Measurements from ENCODE around the gene S100A2. TPM values are rescaled to one million over a fixed set of nuclear protein-coding genes. Genes with fewer than 3 reads are reported as not detected.
A peak's percentile ranks its signal among the peaks of the same experiment; 100 is the strongest.

The S100A2 gene
- total and polyA plus RNA-seq, 2 donors (not counting 3 experiments of a cell fraction or from before 2014, with no cell fraction given): 4.0 to 4.3 TPM

DNA sequence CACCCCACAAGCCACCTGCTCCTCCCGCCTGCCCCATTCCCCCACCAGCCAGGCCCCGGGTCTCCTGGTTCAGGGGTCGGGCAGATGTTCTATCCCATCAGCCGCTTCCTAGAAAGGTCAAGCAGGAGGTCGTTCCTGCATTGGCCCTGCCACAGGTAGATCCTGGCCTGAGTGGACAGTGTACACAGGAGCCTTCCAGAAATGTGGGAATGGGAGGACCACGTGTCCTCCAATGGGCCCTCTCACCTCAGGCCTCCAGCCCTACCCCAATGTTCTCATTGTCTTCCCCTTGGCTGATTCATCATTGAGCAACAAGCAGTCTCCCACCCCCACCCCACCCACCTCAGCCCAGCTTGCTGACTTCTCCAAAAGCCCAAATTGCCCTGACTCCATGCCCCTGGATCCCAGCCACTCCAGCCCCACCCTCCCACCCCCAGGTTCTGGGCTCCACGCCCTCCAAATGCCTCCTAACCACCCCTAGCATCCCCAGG lies 45.2 kb upstream of the S100A2 start:
- H3K36me3 ChIP-seq (ENCODE audit: control insufficient read depth in 2 of 2, extremely low read depth in 1 of 2, insufficient read depth in 2 of 2, low read length in 2 of 2): peaks cover 13% of the 10 kb centered on the region in 2 experiments
- no peak overlapping the region for H2AFZ ChIP-seq (ENCODE audit: low read depth, low read length)
- no peak overlapping the region for H3K4me3 ChIP-seq (replicated peaks in 1 of 3; ENCODE audit: insufficient read depth in 1 of 3, low read depth in 1 of 3, low read length in 3 of 3)
- H3K9ac ChIP-seq (replicated peaks; ENCODE audit: extremely low read depth, insufficient read depth, low read length): no peak overlapping the region
- peak overlapping the region; percentile 98 for H3K27ac ChIP-seq (ENCODE audit: insufficient read depth, low read depth, low read length)
- POLR2A ChIA-PET: interaction anchor here (0.8 to 4.9 kb wide), 3 partner anchors 12 to 23 kb away, joined by 3 to 43 read pairs (median 28); partner anchors contain the start of genes CHTOP, S100A1 and S100A13
- H3K4me2 ChIP-seq (ENCODE audit: insufficient read depth, low read length): peak overlapping the region; percentile 51
- TF ChIP-seq, protein P1, sequence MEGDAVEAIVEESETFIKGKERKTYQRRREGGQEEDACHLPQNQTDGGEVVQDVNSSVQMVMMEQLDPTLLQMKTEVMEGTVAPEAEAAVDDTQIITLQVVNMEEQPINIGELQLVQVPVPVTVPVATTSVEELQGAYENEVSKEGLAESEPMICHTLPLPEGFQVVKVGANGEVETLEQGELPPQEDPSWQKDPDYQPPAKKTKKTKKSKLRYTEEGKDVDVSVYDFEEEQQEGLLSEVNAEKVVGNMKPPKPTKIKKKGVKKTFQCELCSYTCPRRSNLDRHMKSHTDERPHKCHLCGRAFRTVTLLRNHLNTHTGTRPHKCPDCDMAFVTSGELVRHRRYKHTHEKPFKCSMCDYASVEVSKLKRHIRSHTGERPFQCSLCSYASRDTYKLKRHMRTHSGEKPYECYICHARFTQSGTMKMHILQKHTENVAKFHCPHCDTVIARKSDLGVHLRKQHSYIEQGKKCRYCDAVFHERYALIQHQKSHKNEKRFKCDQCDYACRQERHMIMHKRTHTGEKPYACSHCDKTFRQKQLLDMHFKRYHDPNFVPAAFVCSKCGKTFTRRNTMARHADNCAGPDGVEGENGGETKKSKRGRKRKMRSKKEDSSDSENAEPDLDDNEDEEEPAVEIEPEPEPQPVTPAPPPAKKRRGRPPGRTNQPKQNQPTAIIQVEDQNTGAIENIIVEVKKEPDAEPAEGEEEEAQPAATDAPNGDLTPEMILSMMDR (IDR thresholded peaks at IDR 0.05; ENCODE audit: extremely low read depth in 1 of 2, insufficient read depth in 1 of 2, low read depth in 1 of 2, low read length in 2 of 2): no peak
- H3K4me1 ChIP-seq (ENCODE audit: control insufficient read depth, extremely low read depth, insufficient read depth, low read length): peaks cover 40% of the 10 kb centered on the region
- FAIRE-seq (no peak), DNase-seq (ENCODE audit: low read depth, low spot score) (no peak)
- H3K79me2 ChIP-seq (ENCODE audit: control insufficient read depth, insufficient read depth, low read length): peaks cover 45% of the 10 kb centered on the region
- intact Hi-C loops (cut with micrococcal nuclease): no loop called here
- no peaks in the 10 kb centered on the region for H3K9me3 ChIP-seq (replicated peaks; ENCODE audit: control insufficient read depth, insufficient read depth, low read length)
- dilution Hi-C loops (cut with MboI; ENCODE audit: extremely low pct_ligation_motif_present, low sequenced_read_pairs): no loop called here
- H4K20me1 ChIP-seq (replicated peaks; ENCODE audit: control insufficient read depth, extremely low read depth, insufficient read depth, low read length): no peaks in the 10 kb centered on the region
- CTCF ChIA-PET: interaction anchor here (0.8 to 7.7 kb wide), 4 partner anchors 11 to 39 kb away, joined by 4 to 54 read pairs (median 24); partner anchors contain the start of genes S100A1 and S100A13
- no TSS peak for BruUV-seq (replicated peaks)
- H3K9me1 ChIP-seq (replicated peaks; ENCODE audit: control insufficient read depth, extremely low read depth, insufficient read depth, low read length): no peaks in the 10 kb centered on the region
- H3K27me3 ChIP-seq (ENCODE audit: control insufficient read depth in 2 of 2, insufficient read depth in 2 of 2, low read length in 2 of 2): no peaks in the 10 kb centered on the region

GRCh38 chr1:153610334-153610733 lies 44.7 kb upstream of the S100A2 start:
- H3K9me3 ChIP-seq (replicated peaks; ENCODE audit: control insufficient read depth, insufficient read depth, low read length): no peaks in the 10 kb centered on the region
- intact Hi-C loops (cut with micrococcal nuclease): no loop called here
- peak overlapping the region; percentile 98 for H3K27ac ChIP-seq (ENCODE audit: insufficient read depth, low read depth, low read length)
- dilution Hi-C loops (cut with MboI; ENCODE audit: extremely low pct_ligation_motif_present, low sequenced_read_pairs): no loop called here
- no peaks in the 10 kb centered on the region for H4K20me1 ChIP-seq (replicated peaks; ENCODE audit: control insufficient read depth, extremely low read depth, insufficient read depth, low read length)
- peaks cover 13% of the 10 kb centered on the region in 2 experiments for H3K36me3 ChIP-seq (ENCODE audit: control insufficient read depth in 2 of 2, extremely low read depth in 1 of 2, insufficient read depth in 2 of 2, low read length in 2 of 2)
- ChIA-PET POLR2A (interaction anchor here (0.8 to 4.9 kb wide), 3 partner anchors 11 to 23 kb away, joined by 3 to 43 read pairs (median 28); partner anchors contain the start of genes CHTOP, S100A1 and S100A13), CTCF (interaction anchor here (0.8 to 7.7 kb wide), 3 partner anchors 13 to 38 kb away, joined by 4 to 54 read pairs (median 42); partner anchors contain the start of genes S100A1 and S100A13)
- BruUV-seq (replicated peaks): no TSS peak
- TF ChIP-seq POLR2AphosphoS5 (IDR thresholded peaks at IDR 0.05; ENCODE audit: insufficient read depth, low read depth, low read length) (no peak), JUN (IDR thresholded peaks at IDR 0.05; ENCODE audit: borderline replicate concordance, insufficient read depth, insufficient read length, low read depth) (no peak), GATA2 (IDR thresholded peaks at IDR 0.05; ENCODE audit: insufficient read depth, insufficient read length, low read depth, low read length) (peak; percentile 55), FOS (IDR thresholded peaks at IDR 0.05; ENCODE audit: borderline replicate concordance, insufficient read depth, low read length) (peak; percentile 51), POLR2A (IDR thresholded peaks at IDR 0.05; ENCODE audit: low read depth, low read length) (peak; percentile 12)
- TF ChIP-seq, protein P1 (IDR thresholded peaks at IDR 0.05; ENCODE audit: extremely low read depth in 1 of 2, insufficient read depth in 1 of 2, low read depth in 1 of 2, low read length in 2 of 2): no peak
- H3K9ac ChIP-seq (replicated peaks; ENCODE audit: extremely low read depth, insufficient read depth, low read length): no peak overlapping the region
- no peak for FAIRE-seq
- H3K4me2 ChIP-seq (ENCODE audit: insufficient read depth, low read length): peak overlapping the region; percentile 63
- peaks cover 40% of the 10 kb centered on the region for H3K4me1 ChIP-seq (ENCODE audit: control insufficient read depth, extremely low read depth, insufficient read depth, low read length)
- peaks cover 45% of the 10 kb centered on the region for H3K79me2 ChIP-seq (ENCODE audit: control insufficient read depth, insufficient read depth, low read length)
- no peak overlapping the region for H3K4me3 ChIP-seq (replicated peaks in 1 of 3; ENCODE audit: insufficient read depth in 1 of 3, low read depth in 1 of 3, low read length in 3 of 3)
- no peaks in the 10 kb centered on the region for H3K27me3 ChIP-seq (ENCODE audit: control insufficient read depth in 2 of 2, insufficient read depth in 2 of 2, low read length in 2 of 2)
- H2AFZ ChIP-seq (ENCODE audit: low read depth, low read length): no peak overlapping the region
- DNase-seq (ENCODE audit: low read depth, low spot score): peak; percentile 46
- H3K9me1 ChIP-seq (replicated peaks; ENCODE audit: control insufficient read depth, extremely low read depth, insufficient read depth, low read length): no peaks in the 10 kb centered on the region
